CD4-positive, alpha-beta T cell treated with Interleukin-6 at 100 ng/mL for 8 hours (primary cell): Measurements from ENCODE around the gene FGF6.
"Not testable (repeated sequence)": the region's sequence is repeated elsewhere in the genome, so short reads cannot be mapped to it uniquely, and the experiment has no call there.

Experiments
- DNase-seq: peaks from one replicate; pipeline ENCODE4 v3.0.0-alpha.2; 2020; ENCODE audit warnings: mixed read lengths, low spot score

The FGF6 gene

DNA sequence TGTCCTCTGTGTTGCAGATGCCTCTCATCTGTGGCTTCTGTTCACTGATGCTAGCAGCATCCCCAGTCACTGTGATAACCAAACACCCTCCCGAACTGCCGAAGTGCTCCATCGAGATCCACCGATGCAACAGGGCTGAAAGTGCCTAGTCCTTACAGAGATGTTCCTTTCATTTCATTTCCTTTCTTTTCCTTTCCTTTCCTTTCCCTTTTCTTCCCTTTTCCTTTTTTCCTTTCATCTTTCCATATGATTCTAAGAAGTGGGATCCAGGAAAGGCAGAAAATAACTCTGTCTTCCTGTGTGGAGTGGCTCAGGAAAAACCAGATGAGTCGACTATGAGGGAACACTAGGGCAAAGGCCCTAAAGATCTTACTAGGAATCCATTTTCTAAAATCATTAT, 26.7 kb downstream of the FGF6 start:
- no peak for DNase-seq

DNA sequence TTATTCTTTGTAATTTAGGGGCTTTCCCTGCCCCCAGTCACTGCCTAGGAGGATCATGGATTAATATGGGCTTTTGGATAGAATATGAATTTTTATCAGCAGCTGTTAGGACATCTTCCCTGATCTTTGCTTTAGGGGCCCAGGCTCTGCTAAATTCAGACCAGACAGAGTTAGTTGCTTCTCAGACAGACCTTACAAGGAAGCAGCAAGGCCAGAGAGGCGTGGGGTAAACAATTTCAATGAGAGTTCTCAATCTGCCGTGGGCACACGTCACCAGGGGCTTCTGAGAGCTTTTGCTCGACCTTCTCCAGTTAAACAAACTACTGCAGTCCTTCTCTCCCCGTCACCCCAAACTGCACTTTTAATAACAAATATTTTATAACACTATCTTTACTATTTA, 27.7 kb downstream of the FGF6 start:
- DNase-seq, result no peak

DNA sequence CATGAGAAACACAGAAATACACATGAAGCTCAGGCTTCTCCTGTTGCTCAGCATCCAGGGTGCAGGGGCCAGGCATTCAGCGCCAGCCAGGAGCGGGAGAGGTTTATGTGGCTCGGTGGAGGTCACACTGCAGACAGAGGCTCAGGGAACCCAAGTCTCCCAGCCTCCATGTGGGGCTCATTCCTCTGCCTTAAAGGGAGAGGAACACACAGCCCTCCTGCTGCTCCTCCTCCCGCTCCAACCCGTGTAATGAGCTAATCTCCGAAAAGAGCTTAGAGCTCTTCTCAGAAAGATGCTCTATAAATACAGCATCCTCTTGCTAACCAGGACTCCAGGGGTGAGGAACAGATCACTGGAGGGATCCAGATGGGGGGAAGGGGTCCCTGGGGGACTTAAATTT, 28.2 kb downstream of the FGF6 start:
- no peak for DNase-seq

DNA sequence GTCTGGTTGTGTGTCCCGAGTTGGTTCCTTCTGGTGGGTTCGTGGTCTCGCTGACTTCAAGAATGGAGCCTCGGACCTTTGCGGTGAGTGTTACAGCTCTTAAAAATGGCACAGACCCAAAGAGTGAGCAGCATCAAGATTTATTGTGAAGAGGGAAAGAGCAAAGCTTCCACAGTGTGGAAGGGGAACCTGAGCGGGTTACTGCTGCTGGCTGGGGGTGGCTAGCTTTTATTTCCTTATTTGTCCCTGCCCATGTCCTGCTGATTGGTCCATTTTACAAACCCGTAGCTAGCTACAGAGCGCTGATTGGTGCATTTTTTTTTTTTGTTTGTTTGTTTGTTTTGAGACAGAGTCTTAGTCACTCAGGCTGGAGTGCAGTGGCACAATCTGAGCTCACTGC, 29.3 kb downstream of the FGF6 start:
- DNase-seq, result no peak

DNA sequence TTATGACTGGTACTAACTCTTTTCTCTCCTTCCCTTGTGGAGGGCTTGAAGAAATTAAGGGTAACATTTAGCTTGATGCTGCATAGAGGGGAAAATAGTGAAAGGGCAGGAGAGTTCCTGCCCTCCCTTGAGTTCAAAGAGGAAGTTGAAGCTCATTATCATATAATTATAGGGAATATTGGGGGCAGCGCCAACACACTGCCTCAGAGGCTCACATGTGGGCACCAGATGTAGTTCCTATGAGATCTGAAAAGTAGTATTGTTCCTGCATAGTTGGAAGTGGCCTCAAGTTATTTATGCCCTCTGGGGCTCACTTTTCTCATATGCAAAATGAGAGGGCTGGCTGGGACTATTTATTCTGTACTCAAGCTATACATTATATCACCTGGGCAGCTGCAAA, 33.1 kb downstream of the FGF6 start:
- no peak for DNase-seq

DNA sequence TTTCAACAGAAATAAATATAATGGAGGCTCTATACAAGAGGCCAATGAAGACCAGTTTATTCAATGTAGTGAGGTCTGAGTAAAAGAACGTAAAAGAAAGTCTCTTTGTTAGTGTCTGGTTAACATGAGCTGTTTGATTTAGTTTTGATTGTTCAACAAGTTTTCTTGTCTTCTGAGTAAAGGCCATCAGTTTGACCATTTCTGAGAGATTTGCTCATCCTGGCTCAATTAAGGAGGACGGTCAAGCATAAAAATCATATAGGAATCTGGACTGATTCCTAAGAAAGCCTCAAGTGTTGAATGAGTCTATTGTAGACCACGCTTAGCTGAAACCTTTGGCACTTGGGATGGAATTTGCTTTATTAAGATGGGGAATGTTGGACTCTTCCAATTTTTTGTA, 33.6 kb downstream of the FGF6 start:
- DNase-seq, result no peak

DNA sequence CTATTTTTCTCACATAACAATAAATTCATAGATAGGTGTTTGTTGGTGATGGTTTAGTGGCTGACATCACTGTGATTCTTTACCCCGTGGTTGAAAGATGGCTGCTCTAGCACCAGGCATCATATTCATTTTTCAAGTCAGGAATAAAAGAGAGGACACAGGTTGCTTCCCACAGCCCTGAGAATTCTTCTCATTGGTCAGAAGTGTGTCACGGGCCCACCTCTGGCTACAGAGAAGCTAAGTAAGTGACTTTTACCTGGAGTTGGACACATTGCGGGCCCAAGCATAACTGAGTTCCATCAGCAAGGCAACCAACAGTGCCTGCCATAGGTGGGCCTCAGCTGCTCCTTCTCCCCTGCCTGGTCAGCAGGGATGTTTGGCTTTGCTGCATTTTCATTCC, 38.5 kb downstream of the FGF6 start:
- no peak for DNase-seq

DNA sequence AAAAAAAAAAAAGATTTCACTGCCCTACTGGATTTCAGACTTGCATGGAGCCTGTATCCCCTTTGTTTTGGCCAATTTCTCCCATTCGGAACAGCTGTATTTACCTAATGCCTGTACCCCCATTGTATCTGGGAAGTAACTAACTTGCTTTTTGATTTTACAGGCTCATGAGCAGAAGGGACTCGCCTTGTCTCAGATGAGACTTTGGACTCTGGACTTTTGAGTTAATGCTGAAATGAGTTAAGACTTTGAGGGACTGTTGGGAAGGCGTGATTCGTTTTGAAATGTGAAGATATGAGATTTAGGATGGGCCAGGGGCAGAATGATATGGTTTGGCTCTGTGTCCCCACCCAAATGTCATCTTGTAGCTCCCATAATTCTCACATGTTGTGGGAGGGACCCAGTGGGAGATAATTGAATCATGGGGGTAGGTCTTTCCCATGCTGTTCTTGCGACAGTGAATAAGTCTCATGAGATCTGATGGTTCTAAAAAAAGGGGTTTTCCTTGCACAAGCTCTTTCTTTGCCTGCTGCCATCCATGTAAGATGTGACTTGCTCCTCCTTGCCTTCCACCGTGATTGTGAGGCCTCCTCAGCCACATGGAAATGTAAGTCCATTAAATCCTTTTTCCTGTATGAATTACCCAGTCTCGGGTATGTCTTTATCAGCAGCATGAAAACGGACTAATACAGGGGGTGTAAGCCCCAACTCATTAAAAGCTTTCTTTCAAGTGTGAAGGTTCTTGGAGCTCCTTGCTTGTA, 40.6 kb downstream of the FGF6 start:
- not testable (repeated sequence) for DNase-seq

DNA sequence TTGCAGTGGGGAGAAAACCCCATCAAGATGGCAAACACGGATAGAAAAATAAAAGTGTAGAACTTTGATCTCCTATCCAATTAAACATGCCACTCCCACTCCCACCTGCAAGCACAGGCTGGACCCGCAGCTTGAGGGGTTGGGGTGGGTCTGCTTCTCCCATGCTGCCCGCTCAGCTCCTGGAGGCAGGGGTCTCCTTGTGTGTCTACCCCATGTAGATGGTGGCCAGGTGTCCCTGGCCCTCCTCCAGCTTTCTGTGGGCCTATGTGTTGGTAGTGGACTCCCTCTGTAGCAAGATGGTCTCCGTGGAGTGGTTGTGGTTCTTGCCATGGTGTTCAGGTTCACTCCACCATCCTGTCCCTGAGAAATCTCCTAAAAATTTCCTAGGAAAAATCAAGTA, 42.6 kb downstream of the FGF6 start:
- DNase-seq, result no peak

DNA sequence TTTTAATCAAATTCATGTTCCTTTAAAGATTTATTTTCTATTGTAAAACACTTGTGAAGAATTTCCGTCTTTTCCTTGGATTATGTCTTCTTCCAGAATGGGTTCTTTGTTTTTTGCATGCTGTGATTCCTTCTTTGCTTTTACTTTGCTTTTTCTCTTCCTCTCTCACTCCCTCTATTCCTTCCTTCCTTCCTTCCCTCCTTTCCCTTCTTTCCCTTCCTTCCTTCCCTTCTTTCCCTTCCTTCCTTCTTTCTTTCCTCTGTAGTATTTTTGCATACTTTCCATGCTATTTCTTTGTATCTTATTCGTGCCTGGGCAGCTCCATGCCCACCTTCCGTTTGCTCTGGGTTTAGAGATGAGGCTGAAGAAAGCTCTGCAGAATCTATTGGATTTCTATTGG, 44.5 kb downstream of the FGF6 start:
- DNase-seq, result no peak

DNA sequence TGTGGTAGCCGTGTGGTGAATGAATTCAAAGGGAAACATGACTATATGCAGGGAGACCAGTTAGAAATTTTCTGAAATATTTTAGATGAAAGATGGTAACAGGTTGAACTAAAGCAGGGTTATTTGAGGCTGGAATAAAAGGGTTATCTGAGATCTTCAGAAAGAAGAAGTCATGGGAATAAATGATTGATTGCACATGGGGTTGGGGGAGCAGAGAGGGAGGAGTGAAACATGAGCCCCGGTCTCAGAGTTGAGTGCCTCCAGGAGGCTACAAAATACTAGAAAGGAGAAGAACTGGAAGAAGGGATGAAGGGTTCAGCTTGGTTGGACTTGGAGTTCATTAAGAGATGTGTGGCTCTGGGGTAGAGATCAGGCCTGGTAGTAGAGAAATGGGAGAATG, 49.8 kb downstream of the FGF6 start:
- DNase-seq, result no peak

DNA sequence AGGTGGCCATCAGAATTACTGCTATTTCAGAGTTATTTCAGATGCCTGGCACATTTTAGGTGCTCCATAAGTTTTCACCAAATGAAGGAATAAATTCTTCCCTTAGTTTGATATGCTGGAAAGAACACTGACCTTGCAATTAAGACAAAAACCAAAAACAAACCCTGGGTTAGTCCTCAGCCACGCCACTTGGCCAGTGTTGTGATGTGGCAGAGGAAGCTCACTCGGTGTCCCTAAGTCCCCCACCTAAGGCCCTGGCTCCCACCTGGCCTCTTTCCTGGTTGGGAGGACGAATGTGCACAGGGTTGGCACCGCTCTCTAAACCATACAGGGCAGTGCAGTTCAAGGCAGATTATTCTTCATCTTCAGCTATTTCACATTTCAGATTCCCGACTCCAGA, 52.4 kb downstream of the FGF6 start:
- DNase-seq, result no peak

DNA sequence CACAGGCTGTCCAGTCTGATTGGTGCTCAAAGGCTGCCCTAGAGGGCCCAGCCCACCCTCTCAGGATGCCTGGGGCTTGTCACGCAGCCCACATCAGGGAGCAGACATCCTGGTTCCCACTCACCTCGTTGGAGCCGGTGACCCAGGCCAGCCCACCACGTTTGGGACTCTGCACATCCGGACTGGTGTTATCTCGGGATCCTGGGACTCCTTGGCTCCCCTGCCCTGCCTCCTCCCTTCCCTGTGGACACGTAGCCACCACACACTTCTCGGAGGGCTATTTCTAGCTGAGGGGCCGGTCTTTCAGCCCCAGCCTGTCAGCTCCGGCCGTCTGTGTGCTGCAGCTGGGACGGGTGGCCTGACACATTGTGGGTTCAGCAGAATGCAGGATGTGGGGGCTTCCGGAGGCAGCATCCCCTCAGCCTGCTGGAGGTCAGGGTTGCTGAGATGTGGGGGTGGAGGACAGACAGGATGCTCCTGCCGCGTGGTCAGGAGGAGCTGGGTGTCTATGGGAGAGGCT, 53.3 kb downstream of the FGF6 start:
- DNase-seq, result no peak

DNA sequence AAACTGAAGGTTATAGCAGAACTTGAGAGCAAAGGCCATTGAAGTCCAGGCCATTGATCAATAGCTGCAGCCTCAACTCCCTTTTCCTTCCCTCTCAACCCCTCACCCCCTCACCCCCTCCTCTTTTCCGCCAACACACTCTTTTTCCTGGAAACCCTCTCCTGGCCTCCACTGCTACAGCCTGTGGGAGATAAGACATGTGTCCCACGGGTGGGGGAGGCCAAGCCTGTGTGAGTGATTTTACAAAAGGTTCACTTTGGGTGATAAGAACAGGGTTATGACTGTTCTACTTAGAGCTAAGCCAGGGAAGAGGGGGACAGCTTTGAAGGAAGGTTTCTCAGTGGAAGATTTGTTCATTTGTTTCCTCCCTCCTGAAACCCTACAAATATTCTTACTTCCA, 57.0 kb downstream of the FGF6 start:
- no peak for DNase-seq

DNA sequence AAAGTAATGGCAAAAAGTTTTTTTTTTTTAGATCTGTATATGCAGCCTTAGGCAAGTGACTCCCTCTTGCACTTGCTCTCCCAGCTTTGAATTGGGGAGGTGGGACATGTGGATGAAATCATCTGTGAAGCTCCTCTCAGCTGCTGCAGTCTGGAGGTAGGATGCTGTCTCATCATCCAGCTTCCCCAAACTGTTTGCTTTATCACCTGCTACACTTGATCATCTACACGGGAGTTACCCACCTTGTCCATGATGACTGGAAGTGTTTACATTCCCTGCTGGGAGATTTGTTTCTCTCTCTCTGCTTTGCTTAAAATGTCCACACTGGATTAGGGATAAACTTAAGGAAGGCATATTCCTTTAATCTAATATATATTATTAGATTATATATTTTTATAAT, 57.6 kb downstream of the FGF6 start:
- DNase-seq, result no peak

DNA sequence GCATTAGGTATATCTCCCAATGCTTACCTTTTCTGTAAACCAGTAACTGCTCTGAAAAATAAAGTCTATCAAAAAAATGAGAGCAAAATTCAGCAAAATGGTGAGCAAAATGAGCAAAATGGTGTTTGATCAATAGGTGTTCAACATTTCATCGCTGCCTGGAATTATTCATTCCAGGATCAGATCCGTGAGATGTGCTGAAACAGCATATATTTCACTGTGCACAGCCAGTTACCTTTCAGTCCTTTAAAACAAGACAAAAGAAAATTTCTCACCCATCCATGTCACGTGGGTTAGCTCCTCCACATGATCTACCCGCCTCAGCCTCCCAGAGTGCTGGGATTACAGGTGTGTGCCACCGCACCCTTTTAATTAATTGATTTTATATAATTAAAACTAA, 58.0 kb downstream of the FGF6 start:
- DNase-seq, result no peak

DNA sequence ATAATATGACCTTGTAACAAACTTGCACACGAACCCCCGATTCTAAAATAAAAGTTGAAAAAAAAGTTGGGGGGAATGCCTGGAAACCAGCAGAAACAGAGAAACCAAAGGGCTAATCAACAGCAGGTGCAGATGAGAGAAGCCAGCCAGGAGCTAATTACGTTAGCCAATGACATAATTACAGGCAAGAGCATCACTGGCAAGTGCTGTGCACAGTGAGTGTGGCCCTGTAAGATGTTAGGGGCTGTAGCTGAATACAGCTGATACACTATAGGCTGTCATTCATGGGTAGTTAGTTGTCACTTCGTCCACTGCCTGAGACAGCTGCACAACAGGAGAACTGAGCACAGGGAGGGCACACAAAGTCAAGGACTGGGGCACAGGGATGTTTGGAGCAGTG, 58.8 kb downstream of the FGF6 start:
- DNase-seq, result no peak
